Measurements from ENCODE around the gene MAD1L1. TPM values are rescaled to one million over a fixed set of nuclear protein-coding genes. Genes with fewer than 3 reads are reported as not detected.

MAD1L1 gene
- polyA plus RNA-seq, 1 experiment = 32.0 TPM

DNA sequence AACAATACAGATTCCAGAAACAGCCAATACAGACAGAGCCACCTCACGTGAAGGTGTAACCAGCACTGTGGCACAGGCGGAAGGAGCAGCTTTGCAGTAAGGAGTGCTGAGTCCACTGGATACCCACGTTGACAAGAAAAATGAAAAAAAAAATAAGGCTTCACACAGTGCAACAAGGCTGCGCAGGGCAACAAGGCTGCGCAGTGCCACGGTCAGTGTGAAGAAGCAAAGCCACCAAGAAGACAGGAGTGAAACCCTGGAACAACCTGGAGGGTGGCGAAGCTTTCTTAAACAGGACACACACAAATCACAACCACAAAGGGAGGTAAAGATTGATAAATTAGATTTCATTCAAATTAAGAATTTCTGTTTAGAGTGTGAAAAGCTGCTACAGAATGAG, 204.0 kb downstream of the MAD1L1 start:
- DNase-seq (ENCODE audit: low read depth) = no peak
- Histone ChIP-seq H3K4me3 (ENCODE audit: low read depth, low read length) (no peak overlapping the region), H3K36me3 (ENCODE audit: control insufficient read depth, insufficient read depth, low read length) (no peaks in the 10 kb centered on the region), H3K27me3 (ENCODE audit: control insufficient read depth, insufficient read depth, low read length) (no peaks in the 10 kb centered on the region)
- CTCF ChIA-PET = no interaction called here
- TF ChIP-seq, protein P1, sequence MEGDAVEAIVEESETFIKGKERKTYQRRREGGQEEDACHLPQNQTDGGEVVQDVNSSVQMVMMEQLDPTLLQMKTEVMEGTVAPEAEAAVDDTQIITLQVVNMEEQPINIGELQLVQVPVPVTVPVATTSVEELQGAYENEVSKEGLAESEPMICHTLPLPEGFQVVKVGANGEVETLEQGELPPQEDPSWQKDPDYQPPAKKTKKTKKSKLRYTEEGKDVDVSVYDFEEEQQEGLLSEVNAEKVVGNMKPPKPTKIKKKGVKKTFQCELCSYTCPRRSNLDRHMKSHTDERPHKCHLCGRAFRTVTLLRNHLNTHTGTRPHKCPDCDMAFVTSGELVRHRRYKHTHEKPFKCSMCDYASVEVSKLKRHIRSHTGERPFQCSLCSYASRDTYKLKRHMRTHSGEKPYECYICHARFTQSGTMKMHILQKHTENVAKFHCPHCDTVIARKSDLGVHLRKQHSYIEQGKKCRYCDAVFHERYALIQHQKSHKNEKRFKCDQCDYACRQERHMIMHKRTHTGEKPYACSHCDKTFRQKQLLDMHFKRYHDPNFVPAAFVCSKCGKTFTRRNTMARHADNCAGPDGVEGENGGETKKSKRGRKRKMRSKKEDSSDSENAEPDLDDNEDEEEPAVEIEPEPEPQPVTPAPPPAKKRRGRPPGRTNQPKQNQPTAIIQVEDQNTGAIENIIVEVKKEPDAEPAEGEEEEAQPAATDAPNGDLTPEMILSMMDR (IDR thresholded peaks at IDR 0.05; ENCODE audit: insufficient read depth, low read depth, low read length) = no peak
- POLR2A ChIA-PET = no interaction called here

GRCh38 chr7:2025188-2025587, 207.6 kb downstream of the MAD1L1 start:
- TF ChIP-seq, protein P1 (IDR thresholded peaks at IDR 0.05; ENCODE audit: insufficient read depth, low read depth, low read length) = no peak
- Histone ChIP-seq H3K36me3 (ENCODE audit: control insufficient read depth, insufficient read depth, low read length) (no peaks in the 10 kb centered on the region), H3K4me3 (ENCODE audit: low read depth, low read length) (no peak overlapping the region), H3K27me3 (ENCODE audit: control insufficient read depth, insufficient read depth, low read length) (no peaks in the 10 kb centered on the region)
- CTCF ChIA-PET = interaction anchor here (0.7 kb wide), 1 partner anchor 361 kb away, joined by 3 read pairs; no protein-coding TSS in a partner anchor
- DNase-seq (ENCODE audit: low read depth) = no peak
- POLR2A ChIA-PET = no interaction called here

- Histone ChIP-seq H3K4me3 (ENCODE audit: low read depth, low read length) (no peak overlapping the region), H3K36me3 (ENCODE audit: control insufficient read depth, insufficient read depth, low read length) (no peaks in the 10 kb centered on the region), H3K27me3 (ENCODE audit: control insufficient read depth, insufficient read depth, low read length) (no peaks in the 10 kb centered on the region)
- TF ChIP-seq, protein P1 (IDR thresholded peaks at IDR 0.05; ENCODE audit: insufficient read depth, low read depth, low read length) = no peak
- ChIA-PET POLR2A (no interaction called here), CTCF (interaction anchor here (0.7 kb wide), 1 partner anchor 360 kb away, joined by 3 read pairs; no protein-coding TSS in a partner anchor)
- no peak for DNase-seq (ENCODE audit: low read depth)
Measured at GRCh38 chr7:2024567-2024918, 208.2 kb downstream of the MAD1L1 start.

GRCh38 chr7:2023877-2024566, 208.7 kb downstream of the MAD1L1 start:
- Histone ChIP-seq H3K27me3 (ENCODE audit: control insufficient read depth, insufficient read depth, low read length) (no peaks in the 10 kb centered on the region), H3K4me3 (ENCODE audit: low read depth, low read length) (no peak overlapping the region), H3K36me3 (ENCODE audit: control insufficient read depth, insufficient read depth, low read length) (no peaks in the 10 kb centered on the region)
- TF ChIP-seq, protein P1 (IDR thresholded peaks at IDR 0.05; ENCODE audit: insufficient read depth, low read depth, low read length) = no peak
- no peak for DNase-seq (ENCODE audit: low read depth)
- ChIA-PET CTCF (no interaction called here), POLR2A (no interaction called here)

- Histone ChIP-seq H3K36me3 (ENCODE audit: control insufficient read depth, insufficient read depth, low read length) (no peaks in the 10 kb centered on the region), H3K27me3 (ENCODE audit: control insufficient read depth, insufficient read depth, low read length) (no peaks in the 10 kb centered on the region), H3K4me3 (ENCODE audit: low read depth, low read length) (no peak overlapping the region)
- CTCF ChIA-PET = no interaction called here
- no peak for DNase-seq (ENCODE audit: low read depth)
- TF ChIP-seq, protein P1 (IDR thresholded peaks at IDR 0.05; ENCODE audit: insufficient read depth, low read depth, low read length) = no peak
- POLR2A ChIA-PET = interaction anchor here (0.6 kb wide), 1 partner anchor 674 kb away, joined by 10 read pairs; no protein-coding TSS in a partner anchor
Measured at GRCh38 chr7:2022737-2023250, 210.0 kb downstream of the MAD1L1 start.
